HL-60 (cell line): Measurements from ENCODE around the gene ZC3H10.

Experiments
- DNase-seq, 2 experiments: peaks; one replicate each; pipeline ENCODE4 v3.0.0-alpha.2; 2010 to 2020; ENCODE audit warnings: low read depth in 1 of 2, low spot score in 1 of 2
- H3K27ac ChIP-seq: fragments of 250-450 bp; sonication (Bioruptor Pico); replicated peaks from 2 replicates; pipeline ENCODE4 v1.5.1; 2020; ENCODE audit warnings: mild to moderate bottlenecking, moderate library complexity
- H3K27me3 ChIP-seq: fragments of 250-450 bp; sonication (Bioruptor Pico); 2 replicates; pipeline ENCODE4 v1.5.1; 2021; ENCODE audit warnings: mild to moderate bottlenecking, moderate library complexity; ENCODE audit not compliant: insufficient read depth, poor library complexity, severe bottlenecking
- H3K4me3 ChIP-seq: replicated peaks from 2 replicates; pipeline ENCODE4 v1.5.1; 2011; ENCODE audit warnings: mild to moderate bottlenecking, control low read depth, low read length; ENCODE audit not compliant: insufficient read depth
- CTCF ChIP-seq: IDR thresholded peaks from one replicate; pipeline ENCODE4 v1.5.1; 2011; ENCODE audit warnings: low read length, control low read depth, inconsistent platforms; ENCODE audit not compliant: insufficient read depth
- GABPA ChIP-seq: IDR thresholded peaks from 2 replicates; pipeline ENCODE4 v1.6.1; 2012; ENCODE audit warnings: low read depth
- POLR2AphosphoS5 ChIP-seq: IDR thresholded peaks from 2 replicates; pipeline ENCODE4 v1.6.1; 2012; ENCODE audit warnings: low read depth
- REST ChIP-seq: IDR thresholded peaks from 2 replicates; pipeline ENCODE4 v1.6.1; 2012; ENCODE audit warnings: low read depth; ENCODE audit not compliant: insufficient replicate concordance
- SPI1 ChIP-seq: IDR thresholded peaks from 2 replicates; pipeline ENCODE4 v1.6.1; 2012; ENCODE audit warnings: low read depth, mild to moderate bottlenecking, borderline replicate concordance

Gene ZC3H10

GRCh38 chr12:56134897-56135296 lies 16.8 kb downstream of the ZC3H10 start:
- Histone ChIP-seq H3K27ac (no peak overlapping the region), H3K4me3 (no peak overlapping the region), H3K27me3 (no peaks in the 10 kb centered on the region)
- no peak for TF ChIP-seq SPI1
- TF ChIP-seq POLR2AphosphoS5, result no peak
- no peak for TF ChIP-seq CTCF
- no peak for TF ChIP-seq REST
- TF ChIP-seq GABPA, result no peak
- DNase-seq, result no peak

- no peak for TF ChIP-seq GABPA
- TF ChIP-seq REST, result no peak
- TF ChIP-seq POLR2AphosphoS5, result no peak
- no peak for TF ChIP-seq SPI1
- TF ChIP-seq CTCF, result no peak
- Histone ChIP-seq H3K27me3 (no peaks in the 10 kb centered on the region), H3K4me3 (no peak overlapping the region), H3K27ac (no peak overlapping the region)
- DNase-seq, result no peak
Measured at GRCh38 chr12:56137853-56138571, 19.9 kb downstream of the ZC3H10 start.

GRCh38 chr12:56141946-56142784 lies 24.1 kb downstream of the ZC3H10 start:
- Histone ChIP-seq H3K27me3 (no peaks in the 10 kb centered on the region), H3K27ac (peak overlapping the region; percentile 35), H3K4me3 (no peak overlapping the region)
- no peak for TF ChIP-seq REST
- no peak for TF ChIP-seq SPI1
- no peak for TF ChIP-seq POLR2AphosphoS5
- TF ChIP-seq CTCF, result no peak
- no peak for TF ChIP-seq GABPA
- peak in 1 of 2 experiments; percentile 18 for DNase-seq
